GM23338 (cell line): ENCODE data around the gene RAD23A.

Experiments used
- EZH2 ChIP-seq: fragments of 200-600 bp; sonication (generic); IDR thresholded peaks from one replicate; pipeline ENCODE4 v1.8.0; 2017; ENCODE audit warnings: antibody characterized with exemption, mild to moderate bottlenecking, low read depth; ENCODE audit not compliant: unreplicated experiment
- EZH2phosphoT487 ChIP-seq: fragments of 200-600 bp; sonication (generic); IDR thresholded peaks from one replicate; pipeline ENCODE4 v1.8.1; 2018; ENCODE audit warnings: antibody characterized with exemption; ENCODE audit not compliant: unreplicated experiment
- JUNB ChIP-seq: IDR thresholded peaks from one replicate; pipeline ENCODE4 v1.6.1; 2016; ENCODE audit warnings: antibody characterized with exemption; ENCODE audit not compliant: unreplicated experiment
- POLR2AphosphoS5 ChIP-seq: IDR thresholded peaks from 2 replicates; pipeline ENCODE4 v1.6.1; 2016; ENCODE audit warnings: antibody characterized with exemption, low read depth
- TF ChIP-seq, protein P1 (sequence below), 2 experiments: fragments of 200-600 bp in 1 of 2; sonication (generic) in 1 of 2; conservative IDR thresholded peaks; 2 replicates each; pipeline versions ENCODE4 v1.5.1 to v1.6.1; 2016 to 2017; ENCODE audit warnings: antibody characterized with exemption in 2 of 2, low read depth in 2 of 2, mild to moderate bottlenecking in 2 of 2, moderate library complexity in 1 of 2
- TF ChIP-seq, protein P2 (sequence below): IDR thresholded peaks from one replicate; pipeline ENCODE4 v1.6.1; 2018; ENCODE audit warnings: antibody characterized with exemption; ENCODE audit not compliant: unreplicated experiment

DNA sequence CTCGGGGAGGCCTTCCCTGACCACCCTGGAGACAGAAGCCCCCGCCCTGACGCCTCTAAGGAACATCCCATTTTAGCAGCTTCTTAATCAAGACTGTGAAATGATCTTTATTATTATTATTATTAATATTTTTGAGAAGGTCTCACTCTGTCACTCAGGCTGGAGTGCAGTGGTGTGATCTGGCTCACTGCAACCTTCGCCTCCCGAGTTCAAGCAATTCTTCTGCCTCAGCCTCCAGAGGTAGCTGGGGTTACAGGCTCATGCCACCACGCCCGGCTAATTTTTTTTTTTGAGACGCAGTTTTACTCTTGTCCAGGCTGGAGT lies 20.1 kb downstream of the RAD23A start:
- TF ChIP-seq, protein P1, sequence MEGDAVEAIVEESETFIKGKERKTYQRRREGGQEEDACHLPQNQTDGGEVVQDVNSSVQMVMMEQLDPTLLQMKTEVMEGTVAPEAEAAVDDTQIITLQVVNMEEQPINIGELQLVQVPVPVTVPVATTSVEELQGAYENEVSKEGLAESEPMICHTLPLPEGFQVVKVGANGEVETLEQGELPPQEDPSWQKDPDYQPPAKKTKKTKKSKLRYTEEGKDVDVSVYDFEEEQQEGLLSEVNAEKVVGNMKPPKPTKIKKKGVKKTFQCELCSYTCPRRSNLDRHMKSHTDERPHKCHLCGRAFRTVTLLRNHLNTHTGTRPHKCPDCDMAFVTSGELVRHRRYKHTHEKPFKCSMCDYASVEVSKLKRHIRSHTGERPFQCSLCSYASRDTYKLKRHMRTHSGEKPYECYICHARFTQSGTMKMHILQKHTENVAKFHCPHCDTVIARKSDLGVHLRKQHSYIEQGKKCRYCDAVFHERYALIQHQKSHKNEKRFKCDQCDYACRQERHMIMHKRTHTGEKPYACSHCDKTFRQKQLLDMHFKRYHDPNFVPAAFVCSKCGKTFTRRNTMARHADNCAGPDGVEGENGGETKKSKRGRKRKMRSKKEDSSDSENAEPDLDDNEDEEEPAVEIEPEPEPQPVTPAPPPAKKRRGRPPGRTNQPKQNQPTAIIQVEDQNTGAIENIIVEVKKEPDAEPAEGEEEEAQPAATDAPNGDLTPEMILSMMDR (conservative IDR thresholded peaks at IDR 0.05; ENCODE audit: low read depth in 2 of 2) = no peak
- TF ChIP-seq EZH2phosphoT487 (no peak), POLR2AphosphoS5 (no peak), EZH2 (no peak), JUNB (no peak)
- TF ChIP-seq, protein P2, sequence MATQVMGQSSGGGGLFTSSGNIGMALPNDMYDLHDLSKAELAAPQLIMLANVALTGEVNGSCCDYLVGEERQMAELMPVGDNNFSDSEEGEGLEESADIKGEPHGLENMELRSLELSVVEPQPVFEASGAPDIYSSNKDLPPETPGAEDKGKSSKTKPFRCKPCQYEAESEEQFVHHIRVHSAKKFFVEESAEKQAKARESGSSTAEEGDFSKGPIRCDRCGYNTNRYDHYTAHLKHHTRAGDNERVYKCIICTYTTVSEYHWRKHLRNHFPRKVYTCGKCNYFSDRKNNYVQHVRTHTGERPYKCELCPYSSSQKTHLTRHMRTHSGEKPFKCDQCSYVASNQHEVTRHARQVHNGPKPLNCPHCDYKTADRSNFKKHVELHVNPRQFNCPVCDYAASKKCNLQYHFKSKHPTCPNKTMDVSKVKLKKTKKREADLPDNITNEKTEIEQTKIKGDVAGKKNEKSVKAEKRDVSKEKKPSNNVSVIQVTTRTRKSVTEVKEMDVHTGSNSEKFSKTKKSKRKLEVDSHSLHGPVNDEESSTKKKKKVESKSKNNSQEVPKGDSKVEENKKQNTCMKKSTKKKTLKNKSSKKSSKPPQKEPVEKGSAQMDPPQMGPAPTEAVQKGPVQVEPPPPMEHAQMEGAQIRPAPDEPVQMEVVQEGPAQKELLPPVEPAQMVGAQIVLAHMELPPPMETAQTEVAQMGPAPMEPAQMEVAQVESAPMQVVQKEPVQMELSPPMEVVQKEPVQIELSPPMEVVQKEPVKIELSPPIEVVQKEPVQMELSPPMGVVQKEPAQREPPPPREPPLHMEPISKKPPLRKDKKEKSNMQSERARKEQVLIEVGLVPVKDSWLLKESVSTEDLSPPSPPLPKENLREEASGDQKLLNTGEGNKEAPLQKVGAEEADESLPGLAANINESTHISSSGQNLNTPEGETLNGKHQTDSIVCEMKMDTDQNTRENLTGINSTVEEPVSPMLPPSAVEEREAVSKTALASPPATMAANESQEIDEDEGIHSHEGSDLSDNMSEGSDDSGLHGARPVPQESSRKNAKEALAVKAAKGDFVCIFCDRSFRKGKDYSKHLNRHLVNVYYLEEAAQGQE = no peak
